Forelimb muscle (tissue), 1 donor: Measurements from ENCODE around the gene ABCA7. TPM values are rescaled to one million over a fixed set of nuclear protein-coding genes. Genes with fewer than 3 reads are reported as not detected.

Experiments
- DNase-seq: peaks from one replicate; pipeline ENCODE4 v3.0.0-alpha.2; 2013; ENCODE audit warnings: low read depth
- polyA plus RNA-seq: library from polyadenylated mRNA; unstranded; fragments of 120-200 nt; gene quantifications from one replicate; pipeline ENCODE4 v1.2.1, GENCODE V29; 2013; ENCODE audit not compliant: insufficient read length

Gene ABCA7
- polyA plus RNA-seq, 1 donor = 20.6 TPM

DNA sequence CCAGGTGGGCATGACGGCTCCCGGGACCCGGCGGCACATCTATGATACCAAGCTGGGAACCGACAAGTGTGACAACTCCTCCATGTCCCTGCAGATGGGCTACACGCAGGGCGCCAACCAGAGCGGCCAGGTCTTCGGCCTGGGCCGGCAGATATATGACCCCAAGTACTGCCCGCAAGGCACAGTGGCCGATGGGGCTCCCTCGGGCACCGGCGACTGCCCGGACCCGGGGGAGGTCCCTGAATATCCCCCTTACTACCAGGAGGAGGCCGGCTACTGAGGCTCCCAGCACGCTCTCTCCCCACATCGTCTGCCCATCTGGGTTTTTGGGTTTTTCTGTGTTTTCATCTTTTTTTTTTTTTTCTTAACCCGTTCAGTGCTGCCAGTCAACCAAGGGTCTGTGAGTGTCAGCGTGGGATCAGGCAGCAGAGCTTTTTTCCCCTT lies 2.3 kb upstream of the ABCA7 start:
- no peak for DNase-seq

DNA sequence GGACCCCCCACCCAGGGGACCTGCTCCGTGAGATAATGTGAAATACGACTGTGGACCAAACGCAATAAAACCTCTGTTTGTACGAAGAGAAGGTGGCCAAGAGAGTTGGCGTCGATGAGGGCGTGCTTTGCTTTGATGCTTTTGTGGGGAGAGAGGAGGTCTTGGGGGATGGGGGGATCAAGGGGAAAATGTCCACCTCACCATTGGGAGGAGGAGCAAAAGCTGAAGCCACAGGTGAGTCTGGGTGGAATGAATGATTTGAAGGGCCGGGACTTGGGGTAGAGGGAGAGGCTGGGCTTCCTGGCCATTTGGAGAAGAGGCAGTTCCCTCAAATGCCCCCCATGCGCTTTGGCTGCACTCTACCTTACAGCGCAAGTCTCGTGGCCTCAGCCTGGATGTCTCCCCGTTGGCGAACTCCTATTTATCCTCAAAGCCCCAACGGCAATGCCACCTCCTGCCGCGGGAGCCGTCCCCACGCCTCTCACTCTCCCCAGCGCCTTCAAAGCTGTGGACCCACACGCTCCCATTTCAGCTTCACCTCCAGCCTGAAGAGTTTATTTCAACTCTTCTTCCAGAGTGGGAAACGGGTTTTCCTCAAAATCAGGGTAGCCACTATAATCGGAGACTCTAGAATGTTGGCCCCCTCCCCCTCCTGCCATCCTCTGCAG lies 795 bp upstream of the ABCA7 start:
- no peak for DNase-seq

DNA sequence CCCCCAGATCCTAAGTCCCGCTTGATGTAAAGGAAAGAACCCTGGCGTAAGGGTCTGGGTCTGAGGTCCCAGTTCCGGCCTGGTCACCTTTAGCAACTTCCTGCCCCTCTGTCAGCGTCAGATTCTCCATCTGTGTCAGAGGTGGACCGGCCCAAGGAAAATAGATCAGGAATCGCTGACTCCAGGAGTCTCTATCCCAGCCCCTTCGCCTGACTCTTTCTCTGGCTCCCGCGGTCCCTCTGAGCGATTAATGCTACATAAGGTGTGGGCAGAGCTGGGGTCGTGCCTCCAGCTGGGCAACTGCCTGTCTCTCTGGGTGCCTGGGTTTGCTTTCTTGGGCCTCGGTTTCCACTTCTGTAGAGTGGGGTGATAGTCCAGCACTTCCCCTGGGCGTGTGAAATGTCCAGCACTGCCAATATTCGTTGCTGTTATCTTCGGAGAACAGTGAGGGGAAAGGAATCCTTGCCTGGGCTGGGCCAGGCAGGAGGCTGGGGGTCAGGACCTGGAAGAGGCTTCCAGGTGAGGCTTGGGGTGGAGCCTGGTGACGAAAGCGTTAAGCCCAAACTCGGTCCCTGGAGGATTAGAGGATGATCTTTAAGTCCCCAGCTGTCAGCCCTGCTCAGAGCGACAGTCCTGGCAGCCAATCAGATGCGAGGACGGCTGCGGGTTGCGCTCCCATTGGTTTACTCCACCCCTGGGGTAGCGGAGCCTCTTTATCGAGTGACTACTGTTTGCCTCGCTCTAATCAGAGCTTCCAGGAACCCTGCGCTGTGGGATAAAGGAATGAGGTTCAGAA lies 767 bp downstream of the ABCA7 start:
- no peak for DNase-seq

GRCh38 chr19:1041272-1041834 lies 1.4 kb downstream of the ABCA7 start:
- no peak for DNase-seq

DNA sequence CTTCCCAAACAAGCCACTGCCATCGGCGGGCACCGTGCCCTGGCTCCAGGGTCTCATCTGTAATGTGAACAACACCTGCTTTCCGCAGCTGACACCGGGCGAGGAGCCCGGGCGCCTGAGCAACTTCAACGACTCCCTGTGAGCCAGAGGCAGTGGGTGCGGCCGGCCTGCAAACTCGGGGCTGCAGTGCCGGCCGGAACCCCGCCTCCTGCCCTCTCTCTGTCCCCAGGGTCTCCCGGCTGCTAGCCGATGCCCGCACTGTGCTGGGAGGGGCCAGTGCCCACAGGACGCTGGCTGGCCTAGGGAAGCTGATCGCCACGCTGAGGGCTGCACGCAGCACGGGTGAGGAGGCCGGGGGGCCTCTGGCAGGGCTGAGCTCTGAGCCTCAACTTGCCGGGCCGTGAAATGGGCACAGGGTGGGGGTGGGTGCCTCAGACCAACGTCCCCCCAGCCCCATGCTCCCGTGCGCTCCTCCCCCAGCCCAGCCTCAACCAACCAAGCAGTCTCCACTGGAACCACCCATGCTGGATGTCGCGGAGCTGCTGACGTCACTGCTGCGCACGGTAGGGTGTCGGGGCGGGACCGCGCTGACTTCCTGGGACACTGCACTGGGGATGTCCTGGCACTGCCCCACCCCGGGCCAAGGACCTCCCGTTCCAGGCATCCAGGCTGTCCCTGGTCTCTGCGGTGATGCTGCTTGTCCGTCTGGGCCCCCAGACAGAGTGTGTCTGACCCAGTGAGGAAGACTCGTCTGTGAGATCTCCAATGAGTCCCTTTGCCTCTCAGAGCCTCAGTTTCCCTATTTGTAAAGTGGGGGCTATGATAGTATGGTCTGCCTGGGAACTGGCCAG lies 2.2 kb downstream of the ABCA7 start:
- DNase-seq = no peak

- DNase-seq = no peak
Observed at GRCh38 chr19:1042689-1043511, 3.0 kb downstream of the ABCA7 start.

- no peak for DNase-seq
Observed at GRCh38 chr19:1045247-1045603, 5.3 kb downstream of the ABCA7 start.

DNA sequence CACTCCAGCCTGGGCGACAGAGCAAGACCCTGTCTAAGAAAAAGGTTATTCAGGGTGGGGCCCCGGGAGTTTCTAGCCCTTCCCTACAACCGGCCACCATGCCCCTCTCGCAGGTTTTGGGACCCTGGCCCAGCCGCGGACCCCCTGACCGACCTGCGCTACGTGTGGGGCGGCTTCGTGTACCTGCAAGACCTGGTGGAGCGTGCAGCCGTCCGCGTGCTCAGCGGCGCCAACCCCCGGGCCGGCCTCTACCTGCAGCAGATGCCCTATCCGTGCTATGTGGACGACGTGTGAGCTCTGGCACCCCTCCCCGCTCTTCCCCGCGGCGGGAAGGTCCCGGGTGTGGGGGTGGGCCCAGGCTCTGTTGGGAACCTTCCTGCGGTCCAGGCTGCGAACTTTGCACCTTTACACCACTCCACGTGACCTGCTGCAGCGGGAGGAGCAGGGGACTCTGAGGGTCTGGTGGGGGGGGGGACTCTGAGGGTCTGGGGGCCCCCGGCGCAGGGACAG lies 6.3 kb downstream of the ABCA7 start:
- no peak for DNase-seq

DNA sequence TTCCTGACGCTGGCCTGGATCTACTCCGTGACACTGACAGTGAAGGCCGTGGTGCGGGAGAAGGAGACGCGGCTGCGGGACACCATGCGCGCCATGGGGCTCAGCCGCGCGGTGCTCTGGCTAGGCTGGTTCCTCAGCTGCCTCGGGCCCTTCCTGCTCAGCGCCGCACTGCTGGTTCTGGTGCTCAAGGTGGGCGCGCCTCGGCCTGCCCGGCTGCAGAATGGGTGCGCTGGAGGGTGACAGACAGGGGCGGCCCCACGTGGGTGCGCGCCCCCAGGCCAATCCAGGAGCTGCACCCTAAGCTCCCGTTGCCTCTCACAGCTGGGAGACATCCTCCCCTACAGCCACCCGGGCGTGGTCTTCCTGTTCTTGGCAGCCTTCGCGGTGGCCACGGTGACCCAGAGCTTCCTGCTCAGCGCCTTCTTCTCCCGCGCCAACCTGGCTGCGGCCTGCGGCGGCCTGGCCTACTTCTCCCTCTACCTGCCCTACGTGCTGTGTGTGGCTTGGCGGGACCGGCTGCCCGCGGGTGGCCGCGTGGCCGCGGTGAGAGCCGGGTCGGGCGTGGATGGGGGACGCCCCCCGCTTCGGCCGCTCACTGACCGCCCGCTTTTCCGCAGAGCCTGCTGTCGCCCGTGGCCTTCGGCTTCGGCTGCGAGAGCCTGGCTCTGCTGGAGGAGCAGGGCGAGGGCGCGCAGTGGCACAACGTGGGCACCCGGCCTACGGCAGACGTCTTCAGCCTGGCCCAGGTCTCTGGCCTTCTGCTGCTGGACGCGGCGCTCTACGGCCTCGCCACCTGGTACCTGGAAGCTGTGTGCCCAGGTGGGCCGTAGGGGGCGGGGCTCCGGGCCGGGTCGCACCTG lies 7.2 kb downstream of the ABCA7 start:
- DNase-seq = no peak

GRCh38 chr19:1047696-1048147 lies 7.8 kb downstream of the ABCA7 start:
- DNase-seq = no peak

DNA sequence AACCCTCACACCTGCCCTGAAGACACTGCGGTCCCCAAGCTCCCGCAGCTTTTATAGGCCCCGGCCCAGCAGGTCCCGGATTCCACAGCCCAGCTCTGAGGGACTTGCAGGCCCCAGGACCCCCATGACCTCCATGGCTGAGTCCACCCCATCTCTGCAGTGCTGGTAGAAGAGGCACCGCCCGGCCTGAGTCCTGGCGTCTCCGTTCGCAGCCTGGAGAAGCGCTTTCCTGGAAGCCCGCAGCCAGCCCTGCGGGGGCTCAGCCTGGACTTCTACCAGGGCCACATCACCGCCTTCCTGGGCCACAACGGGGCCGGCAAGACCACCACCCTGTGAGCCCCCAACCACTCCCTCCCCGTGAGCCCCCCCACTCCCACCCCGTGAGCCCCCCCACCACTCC lies 9.2 kb downstream of the ABCA7 start:
- no peak for DNase-seq

- DNase-seq = no peak
Observed at GRCh38 chr19:1049800-1050199, 9.9 kb downstream of the ABCA7 start.

GRCh38 chr19:1050989-1051788 lies 11.3 kb downstream of the ABCA7 start:
- no peak for DNase-seq

DNA sequence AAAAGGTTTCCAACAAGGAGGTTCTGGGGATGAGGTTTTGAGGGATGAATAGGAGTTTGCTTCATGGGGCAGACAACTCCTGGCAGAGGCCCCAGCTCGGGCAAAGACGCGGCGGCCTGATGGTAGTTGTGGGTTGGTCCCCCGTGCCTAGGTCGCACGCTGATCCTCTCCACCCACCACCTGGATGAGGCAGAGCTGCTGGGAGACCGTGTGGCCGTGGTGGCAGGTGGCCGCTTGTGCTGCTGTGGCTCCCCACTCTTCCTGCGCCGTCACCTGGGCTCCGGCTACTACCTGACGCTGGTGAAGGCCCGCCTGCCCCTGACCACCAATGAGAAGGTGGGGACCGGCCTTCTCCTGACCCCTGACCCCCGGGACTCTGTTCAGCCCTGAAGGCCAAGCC lies 11.9 kb downstream of the ABCA7 start:
- DNase-seq = no peak

DNA sequence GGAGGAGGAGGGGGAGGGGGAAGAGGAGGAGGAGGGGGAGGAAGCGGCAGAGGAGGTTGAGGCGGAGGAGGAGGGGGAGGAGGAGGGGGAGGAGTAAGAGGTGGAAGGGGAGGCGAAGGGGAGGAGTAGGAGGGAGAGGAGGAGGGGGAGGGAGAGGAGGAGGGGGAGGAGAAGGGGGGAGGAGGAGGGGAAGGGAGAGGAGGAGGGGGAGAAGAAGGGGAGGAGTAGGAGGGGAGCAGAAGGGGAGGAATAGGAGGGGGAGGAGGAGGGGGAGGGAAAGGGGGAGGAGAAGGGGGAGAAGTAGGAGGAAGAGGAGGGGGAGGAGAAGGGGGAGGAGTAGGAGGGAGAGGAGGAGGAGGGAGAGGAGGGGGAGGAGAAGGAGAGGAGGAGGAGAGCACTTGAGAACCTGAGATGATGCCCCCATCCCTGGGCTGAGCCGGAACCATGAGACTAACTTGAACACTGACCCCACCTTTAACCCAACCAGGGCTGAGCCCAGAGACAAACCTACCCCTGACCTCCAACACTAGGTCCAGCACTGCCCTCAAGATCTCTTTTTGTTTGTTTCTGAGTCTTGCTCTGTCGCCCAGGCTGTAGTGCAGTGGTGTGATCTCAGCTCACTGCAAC lies 12.6 kb downstream of the ABCA7 start:
- DNase-seq = no peak

DNA sequence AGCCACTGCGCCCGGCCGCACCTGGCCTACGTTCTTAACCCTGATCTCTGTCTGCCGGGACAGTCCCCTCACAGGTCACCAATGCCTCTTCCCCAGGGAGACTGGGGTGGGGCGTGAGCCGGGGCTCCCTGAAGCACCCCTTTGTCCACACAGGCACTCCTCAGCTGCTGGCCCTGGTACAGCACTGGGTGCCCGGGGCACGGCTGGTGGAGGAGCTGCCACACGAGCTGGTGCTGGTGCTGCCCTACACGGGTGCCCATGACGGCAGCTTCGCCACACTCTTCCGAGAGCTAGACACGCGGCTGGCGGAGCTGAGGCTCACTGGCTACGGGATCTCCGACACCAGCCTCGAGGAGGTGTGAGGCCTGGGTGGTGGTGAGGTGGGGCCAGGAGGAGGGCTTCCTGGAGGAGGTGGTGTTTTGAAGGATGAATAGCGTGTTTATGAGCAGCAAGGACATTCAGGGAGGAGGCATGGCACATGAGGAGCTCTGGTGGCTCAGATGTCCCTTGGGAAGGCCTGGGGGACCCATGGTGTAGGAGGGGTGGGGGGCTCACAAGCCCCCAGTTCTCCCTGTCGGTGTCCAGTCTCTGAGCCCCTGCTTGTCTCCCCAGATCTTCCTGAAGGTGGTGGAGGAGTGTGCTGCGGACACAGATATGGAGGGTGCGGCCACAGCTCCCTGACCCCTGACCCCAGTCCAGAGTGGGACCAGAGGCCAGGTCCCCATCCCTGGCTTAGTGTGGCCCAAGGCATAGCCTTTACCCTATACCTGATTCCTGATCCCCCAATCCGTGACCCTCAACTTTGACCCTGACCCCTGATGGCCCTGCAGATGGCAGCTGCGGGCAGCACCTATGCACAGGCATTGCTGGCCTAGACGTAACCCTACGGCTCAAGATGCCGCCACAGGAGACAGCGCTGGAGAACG lies 13.5 kb downstream of the ABCA7 start:
- no peak for DNase-seq
